H4 (cell line): ENCODE data around the gene TMEM79. TPM values are rescaled to one million over a fixed set of nuclear protein-coding genes. Genes with fewer than 3 reads are reported as not detected.
"Not testable (repeated sequence)": the region's sequence is repeated elsewhere in the genome, so short reads cannot be mapped to it uniquely, and the experiment has no call there.

Experiments used
- DNase-seq: peaks from one replicate; pipeline ENCODE4 v3.0.0-alpha.2; 2015; ENCODE audit warnings: low spot score
- total RNA-seq: library from RNA; depleted of rRNA; stranded (reverse); fragments of >200 nt; shearing (Covaris generic); gene quantifications from 2 replicates; pipeline ENCODE4 v1.2.3, GENCODE V29; 2014; rRNA removed

The TMEM79 gene
- total RNA-seq, 1 experiment from 2014 or later = 1.4 TPM

DNA sequence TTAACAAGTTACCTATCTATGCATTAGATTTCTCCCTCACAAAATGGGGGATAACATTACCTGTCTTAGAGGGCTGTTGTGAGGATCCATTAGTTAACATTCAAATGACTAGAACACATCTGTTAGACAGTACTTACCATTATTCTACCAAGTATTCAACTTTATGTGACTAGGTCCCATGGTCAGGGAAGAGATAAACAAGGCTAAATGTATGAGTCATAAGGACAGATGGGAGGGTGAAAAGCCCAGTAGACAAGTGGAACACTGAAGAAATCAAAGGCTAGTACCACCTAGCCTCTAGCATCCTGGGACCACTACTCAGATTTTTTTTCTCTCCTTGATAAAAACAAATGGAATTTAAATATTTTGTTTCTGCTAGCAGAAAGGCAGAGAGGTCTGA, 24.0 kb downstream of the TMEM79 start:
- no peak for DNase-seq

GRCh38 chr1:156310962-156311361, 26.8 kb downstream of the TMEM79 start:
- peak; percentile 52 for DNase-seq

DNA sequence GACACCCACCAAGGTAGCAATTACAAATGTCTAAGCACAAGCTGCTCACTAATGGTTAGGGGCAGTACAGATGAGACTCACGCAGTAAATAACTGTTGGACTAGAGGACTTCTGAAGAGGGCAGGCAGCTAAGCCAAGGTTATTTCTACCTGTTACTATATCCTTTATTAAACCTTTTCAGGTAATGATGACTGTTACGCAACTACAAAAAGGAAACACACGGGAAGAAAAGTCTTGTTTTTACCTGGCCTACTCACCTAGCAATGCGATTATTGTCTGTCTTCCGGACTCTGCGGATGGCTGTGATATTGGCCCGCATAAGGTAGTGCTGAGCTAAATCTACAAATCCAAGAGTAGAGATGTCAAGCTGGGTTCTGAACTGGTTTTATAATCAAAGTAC, 32.8 kb downstream of the TMEM79 start:
- DNase-seq = no peak

- DNase-seq = no peak
These were observed 35.5 kb downstream of the TMEM79 start for GRCh38 chr1:156319664-156320063.

GRCh38 chr1:156320560-156320959, 36.4 kb downstream of the TMEM79 start:
- no peak for DNase-seq

- DNase-seq = not testable (repeated sequence)
These were observed 39.1 kb downstream of the TMEM79 start for GRCh38 chr1:156323179-156323578.

DNA sequence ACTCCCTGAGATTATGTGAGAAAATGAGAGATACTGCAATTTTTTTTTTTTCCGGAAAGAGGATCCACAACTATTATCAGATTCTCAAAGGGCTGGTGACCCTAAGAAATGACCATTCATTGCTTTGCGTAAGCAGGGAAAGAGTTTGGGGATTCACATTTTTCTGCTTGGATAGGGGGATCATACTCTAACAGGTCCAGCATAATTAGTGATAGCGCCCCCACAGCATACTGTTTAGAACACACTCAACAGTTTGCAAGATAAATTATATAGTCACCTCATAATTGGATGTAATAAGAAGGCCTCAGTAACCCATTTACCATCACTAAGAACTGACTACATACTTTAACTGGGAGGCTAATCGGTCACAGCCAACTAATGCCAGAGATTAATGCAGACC, 52.1 kb downstream of the TMEM79 start:
- DNase-seq = no peak

- DNase-seq = no peak
These were observed 53.1 kb downstream of the TMEM79 start for GRCh38 chr1:156337052-156337887.

GRCh38 chr1:156337888-156338179, 53.7 kb downstream of the TMEM79 start:
- DNase-seq = no peak

GRCh38 chr1:156338180-156338976, 54.3 kb downstream of the TMEM79 start, which contains the start of the genes CCT3 and TSACC:
Gene CCT3 (minus strand): TSS chr1:156338292. CDS start chr1:156338184, 108 bp downstream.
Gene TSACC (plus strand): TSS chr1:156338526. CDS start chr1:156339758, 1,232 bp downstream.
- peak; percentile 100 for DNase-seq

Other genes with a start within 250 kb of the TMEM79 start
- gene UBQLN4, start 230.5 kb upstream of the TMEM79 start, total RNA-seq = 23.0 and 24.4 TPM in 2 replicates
- gene LAMTOR2, start 229.5 kb upstream of the TMEM79 start, total RNA-seq = 66.7 and 84.8 TPM in 2 replicates
- gene RAB25, start 223.2 kb upstream of the TMEM79 start, total RNA-seq = 0.19 TPM in 1 of 2 replicates, not detected in the other
- gene MEX3A, start 201.9 kb upstream of the TMEM79 start, total RNA-seq = 2.8 and 4.5 TPM in 2 replicates
- gene LMNA, start 169.6 kb upstream of the TMEM79 start, total RNA-seq = 257 and 363 TPM in 2 replicates
- gene SEMA4A, start 130.7 kb upstream of the TMEM79 start, total RNA-seq = 0.15 TPM in 1 of 2 replicates, not detected in the other
- 17.7 and 17.8 TPM in 2 replicates for gene SLC25A44, start 90.2 kb upstream of the TMEM79 start, total RNA-seq
- 68.2 and 79.0 TPM in 2 replicates for gene PMF1, start 71.3 kb upstream of the TMEM79 start, total RNA-seq
- 0.08 TPM in 1 of 2 replicates, not detected in the other for gene BGLAP, start 42.1 kb upstream of the TMEM79 start, total RNA-seq
- 0.50 and 1.0 TPM in 2 replicates for gene PAQR6, start 36.3 kb upstream of the TMEM79 start, total RNA-seq
- 39.9 and 45.9 TPM in 2 replicates for gene SMG5, start 1.5 kb upstream of the TMEM79 start, total RNA-seq
- gene GLMP, start 11.4 kb downstream of the TMEM79 start, total RNA-seq = 81.7 and 84.6 TPM in 2 replicates
- gene VHLL, start 15.0 kb downstream of the TMEM79 start, total RNA-seq = not detected in 2 replicates
- 584 and 592 TPM in 2 replicates for gene CCT3, start 54.0 kb downstream of the TMEM79 start, total RNA-seq
- gene TSACC, start 54.2 kb downstream of the TMEM79 start, total RNA-seq = 0.23 and 0.39 TPM in 2 replicates
- gene RHBG, start 84.9 kb downstream of the TMEM79 start, total RNA-seq = 0.06 TPM in 1 of 2 replicates, not detected in the other
- 3.9 and 7.9 TPM in 2 replicates for gene MEF2D, start 216.4 kb downstream of the TMEM79 start, total RNA-seq